Daoy (cell line): ENCODE results near the gene FRMD5. TPM values are rescaled to one million over a fixed set of nuclear protein-coding genes. Genes with fewer than 3 reads are reported as not detected.
"Not testable (repeated sequence)": the region's sequence is repeated elsewhere in the genome, so short reads cannot be mapped to it uniquely, and the experiment has no call there.

ENCODE experiments used
- DNase-seq: peaks from one replicate; pipeline ENCODE4 v3.0.0-alpha.2; 2015; ENCODE audit warnings: low read depth
- total RNA-seq: library from RNA; depleted of rRNA; stranded (reverse); fragments of >200 nt; shearing (Covaris generic); gene quantifications from 2 replicates; pipeline ENCODE4 v1.2.3, GENCODE V29; 2014; rRNA removed

The FRMD5 gene
- total RNA-seq, 1 experiment from 2014 or later: 8.7 TPM

DNA sequence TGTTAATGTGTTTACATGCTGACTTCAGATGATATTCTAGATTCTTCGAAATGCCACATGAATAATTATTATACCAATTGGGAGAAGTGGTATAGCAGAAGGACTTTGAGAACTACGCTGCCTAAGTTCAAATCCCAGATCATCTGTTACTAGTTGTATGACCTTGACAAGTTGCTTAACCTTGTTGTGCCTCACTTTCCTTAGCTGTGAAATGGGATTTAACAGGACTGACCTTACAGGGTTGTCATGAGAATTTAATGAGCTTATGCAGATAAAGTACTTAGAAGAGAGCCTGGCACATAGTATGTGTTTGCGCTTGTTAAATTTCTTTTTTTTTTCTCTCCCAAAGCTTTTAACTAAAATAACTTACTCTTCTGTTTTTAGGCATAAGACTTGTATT, 343.8 kb downstream of the FRMD5 start:
- no peak for DNase-seq

DNA sequence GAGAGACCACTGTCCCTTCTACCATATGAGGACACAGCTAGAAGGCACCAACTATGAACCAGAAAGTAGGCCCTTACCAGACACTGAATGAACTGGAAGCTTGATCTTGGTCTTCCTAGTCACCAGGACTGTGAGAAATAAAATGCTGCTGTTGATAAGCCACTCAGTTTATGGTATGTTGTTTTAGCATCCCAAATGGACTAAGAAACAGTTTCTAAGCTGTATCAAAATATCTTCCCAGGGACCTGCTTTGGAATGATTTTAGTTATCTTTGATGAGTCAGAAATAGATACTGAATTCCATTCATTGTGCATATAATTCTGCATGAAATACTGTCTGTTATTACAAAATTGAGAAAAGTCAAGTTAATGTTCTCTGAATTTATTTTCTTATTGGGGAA, 349.6 kb downstream of the FRMD5 start:
- DNase-seq: no peak

DNA sequence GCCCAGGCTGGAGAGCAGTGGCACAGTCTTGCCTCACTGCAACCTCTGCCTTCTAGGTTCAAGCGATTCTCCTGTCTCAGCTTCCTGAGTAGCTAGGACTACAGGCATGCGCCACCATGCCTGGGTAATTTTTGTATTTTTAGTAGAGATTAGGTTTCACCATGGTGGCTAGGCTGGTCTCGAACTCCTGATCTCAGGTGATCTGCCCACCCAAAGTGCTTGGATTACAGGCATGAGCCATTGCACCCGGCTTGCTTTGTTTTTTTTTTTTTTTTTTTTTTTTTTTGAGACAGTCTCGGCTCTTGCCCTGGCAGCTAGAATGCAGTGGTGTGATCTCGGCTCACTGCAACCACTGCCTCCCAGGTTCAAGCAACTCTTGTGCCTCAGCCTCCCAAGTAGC, 362.6 kb downstream of the FRMD5 start:
- not testable (repeated sequence) for DNase-seq

DNA sequence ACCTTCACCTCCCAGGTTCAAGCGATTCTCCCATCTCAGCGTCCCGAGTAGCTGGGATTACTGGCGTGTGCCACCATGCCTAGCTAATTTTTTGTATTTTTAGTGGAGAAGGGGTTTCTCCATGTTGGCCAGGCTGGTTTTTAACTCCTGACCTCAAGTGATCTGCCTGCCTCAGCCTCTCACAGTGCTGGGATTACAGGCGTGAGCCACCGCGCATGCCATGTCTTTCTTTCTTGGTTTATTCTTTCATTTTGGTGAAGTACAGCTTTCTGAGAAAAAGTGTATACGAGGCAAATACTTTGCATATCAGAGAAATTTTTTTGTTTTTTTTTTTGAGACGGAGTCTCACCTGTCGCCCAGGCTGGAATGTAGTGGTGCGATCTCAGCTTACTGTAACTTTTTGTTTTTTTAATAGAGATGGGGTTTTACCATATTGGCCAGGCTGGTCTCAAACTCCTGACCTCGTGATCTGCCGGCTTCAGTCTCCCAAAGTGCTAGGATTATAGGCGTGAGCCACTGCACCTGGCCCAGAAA, 363.5 kb downstream of the FRMD5 start:
- not testable (repeated sequence) for DNase-seq

DNA sequence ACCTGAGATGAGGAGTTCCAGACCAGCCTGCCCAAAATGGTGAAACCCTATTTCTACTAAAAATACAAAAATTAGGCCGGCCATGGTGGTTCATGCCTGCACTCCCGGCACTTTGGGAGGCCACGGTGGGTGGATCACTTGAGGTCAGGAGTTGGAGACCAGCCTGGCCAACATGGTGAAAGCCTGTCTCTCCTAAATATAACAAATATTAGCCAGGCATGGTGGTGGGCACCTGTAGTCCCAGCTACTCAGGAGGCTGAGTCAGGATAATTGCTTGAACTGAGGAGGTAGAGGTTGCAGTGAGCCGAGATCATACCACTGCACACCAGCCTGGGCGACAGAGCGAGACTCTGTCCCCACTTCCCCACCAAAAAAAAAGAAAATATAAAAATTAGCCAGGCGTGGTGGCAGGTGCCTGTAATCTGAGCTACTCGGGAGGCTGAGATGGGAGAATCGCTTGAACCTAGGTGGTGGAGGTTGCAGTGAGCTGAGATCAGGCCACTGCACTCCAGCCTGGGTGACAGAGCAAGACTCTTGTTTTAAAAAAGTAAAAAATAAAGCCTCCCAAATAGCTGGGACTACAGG, 364.3 kb downstream of the FRMD5 start:
- not testable (repeated sequence) for DNase-seq

DNA sequence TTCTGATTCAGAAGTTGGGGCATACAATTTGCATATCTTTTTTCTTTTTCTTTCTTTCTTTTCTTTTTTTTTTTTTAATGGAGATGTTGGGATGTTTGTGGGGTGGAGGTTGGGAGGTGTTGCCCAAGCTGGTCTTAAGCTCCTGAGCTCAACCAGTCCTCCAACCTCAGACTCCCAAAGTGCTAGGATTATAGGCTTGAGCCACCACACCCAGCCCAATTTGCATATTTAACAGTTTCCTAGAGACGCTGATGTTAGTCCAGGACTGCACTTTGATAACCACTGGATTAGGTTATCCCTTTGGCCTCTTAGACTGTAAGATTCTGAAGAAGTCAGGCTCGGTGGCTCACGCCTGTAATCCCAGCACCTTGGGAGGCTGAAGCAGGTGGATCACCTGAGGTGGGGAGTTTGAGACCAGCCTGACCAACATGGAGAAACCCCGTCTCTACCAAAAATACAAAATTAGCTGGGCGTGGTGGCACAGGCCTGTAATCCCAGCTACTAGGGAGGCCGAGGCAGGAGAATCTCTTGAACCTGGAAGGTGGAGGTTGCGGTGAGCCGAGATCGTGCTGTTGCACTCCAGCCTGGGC, 365.0 kb downstream of the FRMD5 start:
- DNase-seq: not testable (repeated sequence)

DNA sequence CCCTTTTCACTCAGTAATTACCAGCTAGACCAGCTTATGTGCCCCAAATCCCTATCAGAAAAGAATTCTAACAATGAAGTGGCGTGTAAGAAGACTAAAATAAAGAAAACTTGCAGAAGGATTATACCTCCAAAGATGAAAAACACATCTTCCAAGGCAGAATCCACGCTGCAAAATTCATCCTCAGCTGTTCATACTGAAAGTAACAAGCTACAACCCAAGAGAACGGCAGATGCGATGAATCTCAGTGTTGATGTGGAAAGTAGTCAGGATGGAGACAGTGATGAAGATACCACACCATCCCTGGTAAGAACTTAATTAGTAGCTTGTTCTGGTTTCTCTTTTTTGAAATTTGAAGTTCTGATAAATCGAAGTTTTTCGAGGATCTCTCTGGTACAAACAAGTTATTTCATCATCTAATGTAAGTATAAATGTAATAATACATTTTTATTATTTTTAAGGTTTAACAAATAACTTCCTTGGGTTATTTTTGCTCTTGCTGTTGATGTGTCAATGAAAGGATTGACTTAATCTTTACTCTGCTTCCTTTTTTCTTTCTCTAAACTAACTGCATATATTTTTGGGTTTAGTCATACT, 366.9 kb downstream of the FRMD5 start:
- no peak for DNase-seq

DNA sequence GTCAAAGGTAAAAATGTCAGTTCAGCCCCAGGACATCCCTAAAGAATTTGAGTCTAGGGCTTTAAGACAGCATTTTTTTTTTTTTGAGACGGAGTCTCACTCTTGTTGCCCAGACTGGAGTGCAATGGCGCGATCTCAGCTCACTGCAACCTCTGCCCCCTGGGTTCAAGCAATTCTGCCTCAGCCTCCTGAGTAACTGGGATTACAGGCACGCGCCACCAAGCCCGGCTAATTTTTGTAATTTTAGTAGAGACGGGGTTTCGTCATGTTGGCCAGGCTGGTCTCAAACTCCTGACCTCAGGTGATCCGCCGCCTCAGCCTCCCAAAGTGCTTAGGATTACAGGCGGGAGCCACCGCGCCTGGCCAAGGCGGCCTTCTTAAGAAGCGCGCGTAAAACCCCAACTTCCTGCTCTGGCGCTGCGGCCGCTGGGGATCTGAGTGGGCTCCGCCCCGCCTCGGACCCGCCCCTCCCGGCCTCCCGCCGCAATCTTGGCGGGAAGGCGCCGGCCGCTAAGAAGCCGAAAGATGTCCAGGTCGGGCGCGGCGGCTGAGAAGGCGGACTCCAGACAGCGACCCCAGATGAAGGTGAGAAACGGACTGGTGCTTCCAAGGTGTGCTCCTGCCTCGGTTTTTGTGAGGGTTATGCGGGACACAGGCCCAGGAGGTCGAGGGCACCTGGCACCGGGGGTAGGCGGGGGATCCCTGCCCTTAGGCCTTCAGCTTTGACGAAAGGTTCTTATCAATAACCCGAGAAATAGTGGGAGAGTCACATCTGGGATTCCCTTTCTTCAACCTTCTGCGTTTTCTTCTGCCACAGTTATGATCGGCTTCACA, 368.3 kb downstream of the FRMD5 start, which contains the start of gene WDR76:
WDR76 (plus strand) TSS at position 495 of the 834 bp plus-strand sequence; CDS start at position 526, 31 bp downstream.
- DNase-seq: peak; percentile 92

DNA sequence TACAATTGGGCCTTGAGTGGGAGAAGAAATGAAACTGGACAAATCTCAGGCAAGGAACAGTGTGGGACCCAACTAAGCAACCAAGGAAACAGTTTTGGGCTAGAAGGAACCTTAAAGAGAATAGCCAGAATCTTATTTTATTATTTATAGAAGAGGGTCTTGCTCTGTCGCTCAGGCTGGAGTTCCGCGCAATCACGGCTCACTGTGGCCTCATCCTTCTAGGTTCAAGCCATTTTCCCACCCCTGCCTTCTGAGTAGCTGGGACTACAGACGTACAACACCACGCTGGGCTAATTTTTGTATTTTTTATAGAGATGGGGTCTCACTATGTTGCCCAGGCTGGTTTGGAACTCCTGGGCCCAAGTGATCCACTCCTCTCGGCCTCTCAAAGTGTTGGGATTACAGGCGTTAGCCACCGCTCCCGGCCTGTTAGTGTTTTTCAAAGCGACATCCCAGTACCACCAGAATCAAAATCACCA, 369.0 kb downstream of the FRMD5 start:
- no peak for DNase-seq

DNA sequence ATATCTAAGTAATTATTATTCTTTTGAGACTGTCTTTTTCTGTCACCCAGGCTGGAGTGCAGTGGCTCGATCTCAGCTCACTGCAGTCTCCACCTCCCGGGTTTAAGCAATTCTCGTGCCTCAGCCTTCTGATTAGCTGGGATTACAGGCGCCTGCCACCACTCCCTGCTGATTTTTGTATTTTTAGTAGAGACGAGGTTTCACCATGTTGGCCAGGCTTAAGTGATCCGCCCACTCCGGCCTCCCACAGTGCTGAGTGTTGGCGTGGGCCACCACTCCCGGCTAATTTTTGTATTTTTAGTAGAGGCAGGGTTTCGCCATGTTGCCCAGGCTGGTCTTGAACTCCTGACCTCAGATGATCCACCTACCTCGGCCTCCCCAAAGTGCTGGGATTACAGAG, 369.8 kb downstream of the FRMD5 start:
- not testable (repeated sequence) for DNase-seq

DNA sequence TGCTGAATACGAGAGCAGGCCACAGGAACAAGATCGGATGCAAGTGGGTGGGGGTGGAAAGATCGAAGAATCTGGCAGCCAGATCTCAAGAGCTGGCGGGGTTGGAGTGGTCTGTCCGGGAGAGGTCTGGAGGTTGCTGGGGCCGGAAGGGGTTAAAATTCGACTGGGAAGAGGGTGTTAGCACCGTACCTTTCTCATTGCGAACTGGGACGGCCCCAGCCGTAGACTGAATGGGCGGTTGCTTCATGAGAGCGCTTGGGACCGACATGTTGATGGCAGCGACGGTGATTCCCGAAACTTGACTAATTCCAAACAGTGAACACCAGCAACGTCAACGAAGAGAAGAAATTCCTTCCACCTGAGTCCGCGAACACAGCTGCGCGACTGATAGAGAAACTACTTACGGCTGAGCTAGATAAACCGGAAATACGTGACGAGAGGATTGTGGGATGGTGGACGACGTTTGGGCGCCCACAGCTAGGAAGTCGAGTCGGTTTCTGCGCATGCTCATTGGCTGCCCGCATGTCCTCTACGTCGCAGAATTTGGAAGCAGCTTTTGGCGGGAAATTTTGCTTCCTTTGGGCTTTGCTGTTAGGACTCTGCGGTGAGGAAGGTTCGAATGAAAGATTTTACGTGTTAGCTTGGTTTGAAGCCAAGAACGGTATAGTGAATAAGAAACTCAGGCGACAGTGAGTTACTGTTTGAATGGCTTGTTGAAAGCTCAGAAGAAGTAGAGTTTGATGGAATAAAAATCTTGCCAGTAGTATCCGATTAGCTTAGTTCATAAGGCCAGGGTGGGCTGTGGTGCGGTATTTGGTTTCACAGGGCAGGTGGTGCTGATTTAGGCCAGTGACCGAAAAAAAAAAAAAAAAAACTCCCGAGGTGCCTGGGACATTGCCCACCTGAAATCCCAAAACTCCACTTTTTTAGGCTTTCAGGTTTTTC, 370.5 kb downstream of the FRMD5 start, which contains the start of gene MFAP1:
MFAP1 (minus strand) TSS at position 389 of the 945 bp plus-strand sequence; CDS start at position 268, 121 bp downstream.
- peak; percentile 96 for DNase-seq

DNA sequence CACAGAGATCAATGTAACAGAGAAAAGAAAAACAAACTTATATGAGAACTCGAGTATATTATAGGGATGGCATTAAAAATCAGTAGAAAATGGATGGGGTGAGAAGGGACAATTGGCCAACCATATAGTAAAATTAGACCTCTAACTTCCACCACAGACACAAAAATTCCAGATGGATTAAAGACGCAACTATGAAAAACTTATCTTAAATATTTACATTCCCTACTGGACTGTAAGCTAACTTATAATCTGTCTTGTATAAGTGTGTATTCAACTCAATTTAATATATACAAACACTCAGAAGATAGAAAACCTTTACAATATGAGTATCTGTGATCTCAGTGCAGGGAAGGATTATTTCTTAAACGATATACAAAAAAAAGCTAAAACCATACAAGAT, 373.6 kb downstream of the FRMD5 start:
- no peak for DNase-seq

Other genes with a start within 250 kb of the FRMD5 start
- gene GOLM2, start 93.4 kb upstream of the FRMD5 start, total RNA-seq: 36.1 and 43.8 TPM in 2 replicates
- gene CTDSPL2, start 232.4 kb upstream of the FRMD5 start, total RNA-seq: 43.8 and 72.5 TPM in 2 replicates